Right forelimb (tissue), 1 donor: ENCODE data around the gene SH2D7.

Experiments
- DNase-seq: peaks from one replicate; pipeline ENCODE4 v3.0.0-alpha.2; 2018

Gene SH2D7

DNA sequence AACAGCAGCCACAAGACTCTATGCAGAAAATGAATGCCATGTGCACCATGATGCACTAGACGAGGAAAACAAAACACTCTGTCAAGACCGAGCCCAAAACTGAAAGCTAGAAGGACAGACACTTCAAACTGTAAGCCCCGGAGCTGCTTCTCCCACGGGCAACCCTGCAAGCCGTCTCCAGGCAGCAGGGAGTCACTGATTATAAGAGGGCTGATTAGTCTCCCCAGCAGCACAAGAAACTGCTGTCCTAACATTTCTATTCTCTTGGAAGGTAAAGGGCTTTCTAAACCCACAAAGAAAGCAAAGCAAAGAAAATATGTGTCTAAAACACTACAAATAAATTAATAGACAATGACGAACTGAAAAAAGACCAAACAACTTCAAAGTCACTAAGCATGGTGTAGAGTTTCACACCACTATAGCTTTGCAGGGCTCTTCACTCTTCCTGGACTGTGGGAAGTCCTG lies 30.4 kb upstream of the SH2D7 start:
- peak; percentile 40 for DNase-seq

DNA sequence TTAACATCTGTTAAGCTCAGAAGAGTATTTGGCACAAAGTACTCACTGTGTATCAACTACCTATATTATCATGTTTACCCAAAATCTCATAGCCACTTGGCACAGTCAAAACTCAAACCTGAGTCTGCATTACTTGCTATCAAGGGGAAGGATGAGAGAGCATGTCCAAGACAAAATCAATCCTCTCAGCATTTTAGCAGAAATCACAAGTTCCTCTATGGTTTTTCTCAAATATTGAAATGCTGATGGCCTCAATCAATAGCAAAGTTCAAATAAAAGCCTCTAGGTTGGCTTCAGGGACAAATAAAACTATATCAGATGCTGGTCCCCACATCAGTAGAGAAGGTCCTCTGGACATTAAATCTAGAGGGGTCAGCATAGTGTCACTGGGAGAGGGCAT lies 29.1 kb upstream of the SH2D7 start:
- no peak for DNase-seq

DNA sequence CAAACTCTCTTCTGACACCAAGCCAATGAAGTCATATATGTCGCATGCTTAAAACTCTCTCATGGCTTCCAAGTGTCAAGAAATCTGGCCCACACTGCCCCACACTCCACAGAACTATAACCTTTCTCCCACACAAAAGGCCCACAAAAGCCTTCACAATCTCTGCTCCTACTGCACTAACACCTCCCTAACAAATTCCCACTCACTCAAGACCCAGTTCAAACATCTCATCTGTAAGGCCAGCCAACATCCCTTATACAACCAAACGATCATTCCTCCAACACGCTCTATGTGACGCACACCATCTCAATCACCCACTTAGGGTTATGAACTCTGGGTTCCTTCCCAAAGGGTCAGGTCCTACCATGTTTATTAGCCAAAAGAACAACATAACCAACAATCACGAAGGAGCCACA lies 28.4 kb upstream of the SH2D7 start:
- peak; percentile 40 for DNase-seq

DNA sequence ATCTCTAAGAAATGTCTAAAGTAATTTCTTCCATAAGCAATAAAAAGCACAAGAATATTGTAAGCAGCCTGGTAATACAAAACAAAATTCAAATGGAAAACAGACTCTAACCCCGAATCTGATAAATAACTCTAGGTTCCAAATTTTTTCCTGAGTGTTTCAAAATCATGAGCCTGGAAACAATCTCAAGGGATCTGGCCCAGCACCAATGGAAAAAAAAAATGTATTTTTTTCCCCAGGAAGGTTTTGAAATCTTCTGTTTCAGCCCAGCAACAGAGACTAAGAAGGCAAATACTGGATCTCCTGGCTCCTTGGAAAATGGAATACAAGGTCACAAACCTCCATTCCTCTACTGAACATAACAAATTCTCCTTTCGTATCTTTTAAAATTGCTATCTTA lies 27.8 kb upstream of the SH2D7 start:
- peak; percentile 11 for DNase-seq

DNA sequence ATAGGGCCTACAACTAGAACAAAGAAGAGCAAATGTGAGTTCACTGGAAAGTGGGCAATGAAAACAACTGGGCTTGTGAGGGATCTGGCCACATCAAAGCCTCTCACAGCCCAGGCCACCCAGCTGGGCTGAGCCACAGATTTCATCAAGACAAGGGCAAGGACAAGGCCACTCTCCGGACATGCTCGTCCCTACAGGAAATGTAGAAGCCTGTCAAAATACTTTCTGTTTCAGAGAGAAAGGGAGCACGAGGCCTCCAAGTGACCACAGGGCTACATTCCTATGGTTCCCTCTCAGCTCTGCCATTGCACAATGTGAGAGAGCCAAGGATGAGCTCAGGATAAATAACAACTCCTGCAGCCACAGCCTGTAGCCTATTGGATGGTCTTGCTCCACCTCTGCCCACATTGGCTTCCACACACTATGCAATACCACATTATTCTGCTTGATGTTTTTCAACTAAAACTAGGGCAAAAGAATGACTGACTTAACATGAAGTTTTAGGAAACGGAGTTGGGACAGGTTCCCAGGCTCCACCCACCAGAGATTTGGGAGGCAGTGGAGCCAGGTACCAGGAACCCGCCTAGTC lies 27.0 kb upstream of the SH2D7 start:
- no peak for DNase-seq

DNA sequence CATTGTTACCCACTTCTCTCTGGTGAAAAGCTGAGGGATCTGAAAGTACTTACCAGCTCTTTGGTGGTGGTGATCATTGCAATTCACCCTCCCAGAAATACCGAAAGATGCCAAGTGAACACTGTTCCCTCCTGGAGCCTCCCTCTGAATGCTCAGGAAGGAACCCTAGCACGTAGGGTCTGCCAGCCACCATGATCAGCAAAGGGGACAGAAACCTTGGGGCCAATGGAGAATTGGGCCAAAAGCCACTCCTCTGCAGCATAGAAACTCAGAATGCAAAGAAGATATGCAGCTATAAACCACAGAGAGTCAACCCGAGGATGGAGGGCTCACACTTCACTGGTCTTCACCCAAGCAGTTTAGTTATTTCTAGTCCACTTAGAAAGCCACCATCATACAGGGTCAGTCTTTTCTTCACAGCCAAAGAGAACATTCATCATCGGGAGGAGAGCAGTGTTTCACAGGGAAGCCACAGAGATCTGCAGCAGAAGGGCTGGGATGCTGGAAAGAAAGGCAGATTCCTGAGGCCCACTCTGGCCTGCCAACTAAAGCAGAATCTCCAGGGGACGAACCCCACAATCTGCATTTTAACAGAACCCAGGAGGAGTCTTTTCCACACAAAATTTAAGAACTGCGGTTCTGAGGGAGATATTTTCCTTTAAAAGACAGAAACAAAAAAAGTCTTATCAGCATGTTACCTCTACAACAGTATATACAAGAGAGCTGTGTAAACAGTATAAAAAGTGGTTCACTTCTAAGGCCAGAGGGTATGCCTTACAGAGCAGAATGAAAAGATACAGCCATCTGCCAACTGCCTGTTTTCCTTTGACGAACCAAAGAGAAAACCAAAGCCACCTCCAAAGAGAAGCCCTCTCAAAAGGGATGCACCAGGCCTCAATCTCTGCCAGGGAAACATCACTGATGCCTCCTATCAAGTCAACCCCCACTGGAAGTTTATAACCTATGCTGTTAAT lies 26.1 kb upstream of the SH2D7 start:
- DNase-seq, result peak; percentile 17

DNA sequence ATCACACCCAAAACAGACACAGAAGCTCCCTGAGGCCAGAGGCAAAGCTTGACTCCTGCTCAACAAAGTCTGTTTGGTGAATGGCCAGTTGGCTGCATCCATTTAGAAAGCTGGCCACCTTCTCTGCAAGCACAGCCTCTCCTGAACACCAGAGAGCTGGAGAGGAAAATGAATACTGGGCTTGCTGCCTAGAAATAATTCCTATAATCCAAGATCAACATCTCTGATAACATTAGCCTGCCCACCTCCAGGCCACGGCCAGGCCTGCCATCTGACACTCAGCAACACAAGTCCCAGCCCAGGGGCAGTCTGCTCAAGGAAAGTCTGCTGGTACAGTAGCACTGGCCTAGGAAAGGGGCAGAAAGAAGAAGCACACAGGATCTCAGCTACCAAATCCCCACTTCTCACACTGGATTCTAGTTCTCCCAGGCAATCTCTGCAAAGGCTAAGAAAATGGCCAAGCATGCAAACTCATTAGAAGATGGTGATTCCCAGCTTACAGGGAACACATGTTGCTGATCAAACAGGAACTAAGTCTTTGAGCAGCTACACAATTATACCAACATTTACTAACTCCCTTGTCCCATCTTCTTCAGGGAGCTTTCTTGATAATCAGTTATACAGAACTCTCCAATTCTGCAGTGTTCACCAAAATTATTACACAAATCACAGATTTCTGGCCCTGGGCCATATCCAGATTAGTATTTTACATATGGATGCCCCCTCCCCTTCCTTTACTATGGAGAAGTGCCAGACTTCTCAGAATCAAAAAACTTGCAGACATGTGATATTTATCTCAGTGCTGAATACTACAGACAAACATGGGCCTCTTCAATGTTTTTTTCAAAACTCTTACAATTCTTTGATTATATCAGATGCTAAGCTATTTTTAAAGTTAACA lies 24.8 kb upstream of the SH2D7 start:
- no peak for DNase-seq

DNA sequence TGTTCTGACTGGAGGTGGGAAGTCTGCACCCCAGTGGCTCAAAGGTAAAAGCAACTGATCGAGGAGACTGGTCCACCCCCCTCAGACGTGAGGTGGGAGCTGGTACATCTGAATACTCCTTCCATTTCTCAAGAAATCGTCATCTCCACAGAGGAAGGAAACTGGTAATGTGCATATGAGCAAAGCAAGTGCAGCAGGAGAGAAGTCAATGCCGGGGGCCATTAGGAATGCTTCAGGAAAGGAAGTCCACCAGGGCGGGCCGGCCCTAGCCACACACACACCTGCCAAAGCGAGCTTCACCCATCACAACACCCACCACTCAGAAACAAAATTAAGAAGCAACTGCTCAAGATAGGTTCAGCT lies 23.3 kb upstream of the SH2D7 start:
- DNase-seq, result no peak

DNA sequence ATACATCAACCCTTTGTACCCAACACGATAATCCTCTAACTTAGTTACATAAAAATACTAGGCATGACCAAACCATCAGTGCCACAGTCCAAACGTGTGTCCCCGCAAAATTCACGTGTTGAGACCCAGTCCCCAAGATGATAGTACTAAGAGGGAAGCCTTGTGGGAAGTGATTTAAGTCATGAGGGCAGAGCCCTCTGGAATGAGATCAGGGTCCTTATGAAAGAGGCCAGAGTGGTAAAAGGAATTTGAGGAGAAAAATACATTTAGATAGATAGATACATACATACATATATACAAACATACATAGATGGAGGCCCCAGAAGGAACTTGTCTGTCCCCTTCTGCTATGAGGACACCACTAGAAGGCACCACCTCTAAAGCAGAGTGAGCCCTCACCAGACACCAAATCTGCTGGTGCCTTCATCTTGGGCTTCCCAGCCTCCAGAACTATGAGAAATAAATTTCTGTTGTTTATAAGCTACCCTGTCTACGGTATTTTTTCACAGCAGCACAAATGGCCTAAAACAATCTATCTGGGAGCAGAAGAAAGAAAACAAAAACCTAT lies 22.8 kb upstream of the SH2D7 start:
- peak; percentile 3 for DNase-seq

DNA sequence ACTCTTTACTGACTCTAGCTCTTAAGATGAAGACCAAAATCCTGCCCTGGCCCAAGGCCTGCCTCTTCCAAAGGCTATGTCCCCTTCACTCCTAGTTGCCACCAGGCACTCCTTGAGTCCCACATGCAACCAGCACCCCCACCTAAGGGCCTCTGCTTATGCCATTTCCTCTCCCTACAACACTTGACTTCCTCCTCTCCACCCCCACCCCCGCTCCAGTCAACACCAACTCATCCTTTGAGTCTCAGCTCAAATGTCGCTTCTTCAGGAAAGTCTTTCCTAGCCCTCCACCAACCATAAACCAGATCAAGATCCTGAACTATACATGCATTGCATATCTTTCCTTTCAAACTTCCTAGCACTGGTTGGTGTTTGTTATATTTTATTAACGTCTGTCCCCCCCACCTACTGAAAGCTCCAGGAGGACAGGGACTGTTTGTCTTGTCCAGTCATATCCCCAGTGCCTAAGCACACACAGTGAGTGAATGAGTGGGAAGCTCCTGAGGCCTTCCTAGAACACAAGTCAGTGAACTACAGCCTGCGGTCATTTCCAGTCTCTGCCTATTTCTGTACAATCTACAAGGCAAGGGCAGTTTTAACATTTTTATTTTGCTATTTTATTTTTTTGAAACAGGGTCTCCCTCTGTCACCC lies 22.2 kb upstream of the SH2D7 start:
- DNase-seq, result no peak

DNA sequence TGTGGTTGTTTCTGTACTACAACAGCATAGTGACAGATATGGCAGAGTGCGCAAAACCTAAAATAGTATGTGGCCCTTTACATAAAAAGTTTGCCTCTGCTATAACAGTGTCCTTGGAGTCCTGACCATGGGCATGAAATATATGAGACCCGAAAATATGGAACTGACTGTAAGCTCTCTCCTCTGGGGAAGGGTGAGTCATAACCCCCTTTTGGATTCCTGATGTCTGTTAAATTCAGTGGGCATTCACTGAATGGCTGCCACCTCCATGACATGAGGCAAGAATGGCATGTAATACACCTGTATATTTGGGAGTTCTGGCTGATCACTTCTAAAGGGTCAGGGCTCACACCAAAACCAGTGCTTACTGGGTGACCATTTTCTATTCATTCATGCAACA lies 21.0 kb upstream of the SH2D7 start:
- DNase-seq, result no peak

DNA sequence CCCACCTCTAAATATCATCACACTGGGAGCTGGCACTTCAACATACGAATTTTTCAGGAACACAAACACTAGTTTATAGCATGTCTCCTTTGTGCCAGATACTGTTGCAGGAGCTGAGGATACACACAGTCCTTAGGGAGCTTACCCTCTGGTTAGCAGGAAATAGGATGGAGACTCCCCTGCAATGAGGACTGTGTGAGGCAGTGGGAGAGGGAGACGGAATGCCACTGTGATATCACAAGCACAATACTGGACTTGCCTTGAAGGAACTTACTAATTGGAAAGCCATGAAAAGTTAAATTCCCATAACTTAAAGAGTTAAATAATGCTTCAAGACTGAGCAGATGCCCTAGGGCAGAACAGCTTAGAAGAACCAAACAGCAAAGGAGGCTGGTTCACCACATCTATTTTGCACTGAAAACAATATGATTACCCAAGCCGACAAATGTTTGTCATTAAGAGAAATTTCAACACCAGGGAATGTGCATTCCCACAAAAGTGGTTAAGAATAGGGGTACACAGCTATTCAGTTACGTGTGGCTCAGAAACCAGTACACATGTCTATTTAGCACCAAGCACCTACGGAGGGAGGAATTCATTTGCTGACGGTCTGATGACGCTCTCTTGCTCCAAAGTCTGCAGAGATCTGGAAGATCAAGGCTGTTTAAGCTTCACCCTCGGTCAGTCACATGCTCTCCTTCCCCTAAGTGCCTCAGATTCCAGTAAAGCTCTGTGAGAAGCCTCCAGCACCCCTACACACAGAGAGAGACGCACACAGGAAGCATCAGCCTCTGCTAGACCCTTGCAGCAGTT lies 20.1 kb upstream of the SH2D7 start:
- DNase-seq, result no peak

DNA sequence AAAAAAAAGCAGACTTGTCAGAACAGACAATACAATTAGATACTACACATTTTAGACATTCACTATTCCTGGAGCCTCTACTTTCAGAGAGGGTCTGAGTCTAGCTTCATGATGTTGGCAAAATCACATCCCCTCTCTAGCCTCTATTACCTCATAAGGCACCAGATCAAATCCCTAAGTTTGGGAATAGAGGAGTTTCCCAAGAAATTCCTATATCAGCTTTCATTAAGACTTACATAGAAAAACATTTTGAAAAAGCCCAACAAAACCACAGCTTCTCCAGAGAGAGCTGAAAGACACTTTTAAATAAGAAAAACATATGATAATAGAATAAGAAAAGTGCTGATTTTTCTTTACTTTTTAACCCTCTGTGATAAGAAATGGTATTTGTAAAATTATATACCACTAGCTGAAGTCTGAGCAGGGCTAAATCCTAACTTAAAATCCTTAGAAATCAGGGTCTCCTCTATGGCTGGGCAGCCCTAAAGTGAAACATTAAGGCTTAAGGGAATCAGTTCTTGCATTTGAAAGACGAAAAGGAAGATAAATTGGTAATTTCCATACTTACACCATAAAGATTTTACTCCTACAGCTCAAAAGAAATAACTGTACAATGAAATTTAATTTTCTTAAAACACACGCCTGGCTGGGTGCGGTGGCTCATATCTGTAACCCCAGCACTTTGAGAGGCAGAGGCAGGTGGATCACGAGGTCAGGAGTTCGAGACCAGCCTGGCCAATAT lies 19.1 kb upstream of the SH2D7 start:
- no peak for DNase-seq

DNA sequence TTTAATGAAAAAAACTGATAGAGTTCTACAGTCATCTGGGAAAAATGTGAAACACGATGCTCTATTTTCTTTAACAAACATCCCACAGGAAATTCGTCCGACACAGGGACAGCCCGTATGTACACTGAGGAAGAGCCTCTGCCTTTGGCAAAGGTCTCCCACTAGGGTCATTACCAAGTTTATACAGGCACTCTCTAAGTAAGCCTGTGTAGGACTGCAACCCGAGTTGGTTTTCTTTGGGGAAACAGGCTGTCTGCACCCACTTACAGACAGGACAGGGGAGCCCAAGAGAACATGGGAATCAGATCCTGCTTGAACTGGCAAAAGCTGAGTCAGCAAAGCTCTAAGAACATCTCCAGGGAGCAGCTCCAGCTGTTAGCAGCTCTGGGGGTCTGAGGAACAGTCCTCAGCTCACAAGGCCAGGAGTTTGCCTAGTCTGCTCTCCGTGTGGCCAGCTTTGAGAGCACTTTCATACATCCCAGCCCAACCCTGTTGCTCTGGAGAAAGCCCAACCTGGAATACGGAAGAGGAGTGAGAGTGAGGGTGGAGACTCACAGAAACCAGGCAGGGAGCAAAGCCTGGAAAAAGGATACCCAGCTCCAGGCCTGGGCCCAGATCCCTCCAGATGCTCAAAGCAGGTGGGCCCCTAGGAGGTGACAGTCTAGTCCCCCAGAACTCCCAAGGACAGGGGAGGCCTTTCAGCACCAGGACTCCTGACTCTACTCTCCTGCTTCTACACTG lies 16.7 kb upstream of the SH2D7 start:
- peak; percentile 73 for DNase-seq

DNA sequence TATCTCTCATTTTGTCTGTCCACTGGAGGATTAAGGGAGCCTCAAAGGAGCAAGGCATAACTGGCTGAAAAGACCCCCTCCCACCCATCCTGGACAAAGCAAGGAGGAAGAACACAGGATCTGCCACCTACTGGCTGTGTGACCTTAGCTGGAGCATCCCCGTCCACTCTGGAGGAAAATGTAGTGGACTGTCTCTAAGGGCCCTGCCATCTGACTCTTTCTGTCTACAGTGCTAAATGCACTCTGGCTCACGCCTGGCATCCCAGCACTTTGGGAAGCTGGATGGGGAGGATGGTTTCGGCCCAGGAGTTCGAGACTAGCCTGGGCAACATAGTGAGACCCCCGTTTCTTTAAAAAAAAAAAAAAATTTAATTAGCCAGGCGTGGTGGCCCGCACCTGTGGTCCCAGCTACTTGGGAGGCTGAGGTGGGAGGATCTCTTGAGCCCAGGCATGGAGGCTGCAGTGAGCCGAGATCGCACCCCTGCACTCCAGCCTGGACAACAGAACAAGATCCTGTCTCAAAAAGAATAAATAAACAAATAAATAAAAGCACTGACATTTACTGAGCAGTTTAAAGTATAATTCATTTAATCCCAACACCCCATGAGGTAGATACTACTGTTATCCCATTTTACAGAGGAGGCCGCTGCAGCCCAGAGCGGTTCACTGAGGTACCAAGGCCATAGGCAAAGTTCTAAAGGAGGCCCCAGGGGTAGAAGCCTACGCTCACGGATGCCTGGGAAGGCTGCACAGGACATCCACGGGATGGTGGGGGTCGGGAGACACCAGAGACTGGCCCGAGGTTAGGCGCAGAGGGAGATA lies 15.9 kb upstream of the SH2D7 start:
- no peak for DNase-seq

DNA sequence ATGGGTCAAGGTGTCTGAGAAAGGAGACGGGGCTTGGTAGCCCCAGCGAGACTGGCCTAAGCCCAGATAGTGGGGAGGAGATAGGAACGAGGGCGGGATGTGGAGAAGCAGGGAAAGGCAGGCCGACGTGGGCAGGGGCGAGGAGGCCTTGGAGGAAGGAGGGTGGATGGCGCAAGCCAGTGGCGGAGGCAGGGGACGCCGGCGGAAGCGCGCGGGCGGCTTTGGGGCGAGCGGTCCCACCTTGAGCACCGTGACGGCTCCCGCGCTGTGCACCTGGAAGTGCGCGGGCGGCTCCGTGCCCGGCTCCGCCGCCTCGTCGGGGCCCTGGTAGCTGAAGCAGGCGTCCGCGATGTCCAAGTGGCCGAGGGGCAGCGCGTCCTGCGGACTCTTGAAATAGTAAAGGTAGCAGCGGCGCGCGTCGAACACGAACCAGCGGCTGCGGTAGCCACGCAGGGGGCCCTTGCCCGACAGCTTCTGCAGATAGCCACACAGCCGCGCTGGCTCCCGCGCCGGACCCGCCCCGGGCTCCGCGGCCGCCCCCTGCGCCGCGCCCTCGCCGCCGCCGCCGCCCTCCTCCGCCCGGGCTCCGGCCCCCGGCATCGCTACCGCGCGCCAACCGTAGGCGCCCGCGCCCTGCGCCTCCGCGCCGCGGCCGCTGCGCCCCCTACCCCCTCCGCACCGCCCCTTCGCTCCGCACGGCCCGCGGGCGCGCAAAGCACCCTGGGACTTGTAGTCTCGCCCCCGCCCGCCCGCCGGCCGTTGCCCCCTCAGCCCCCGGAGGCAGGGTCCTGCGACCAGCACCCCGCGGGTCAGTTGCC lies 15.1 kb upstream of the SH2D7 start, which contains the start of gene TBC1D2B:
Gene TBC1D2B (minus strand): TSS at position 659 of the 818 bp plus-strand sequence. CDS start 59 bp downstream, at position 600.
- peak; percentile 83 for DNase-seq

DNA sequence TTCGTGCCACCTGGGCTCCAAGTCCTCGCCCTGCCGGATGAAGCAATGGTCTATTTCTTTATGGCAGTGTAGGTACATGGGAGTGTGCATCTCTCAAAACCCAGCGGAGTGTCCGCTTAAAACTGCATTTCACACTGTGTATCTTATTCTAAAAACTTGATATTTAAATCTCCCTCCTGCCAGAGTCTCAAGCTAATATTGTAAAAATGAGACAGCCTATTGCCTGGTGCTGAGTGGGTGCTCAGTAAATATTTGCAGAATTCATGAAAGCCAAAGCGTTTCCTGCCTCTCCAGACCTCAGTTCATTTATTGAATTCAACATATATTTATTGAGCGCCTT lies 14.5 kb upstream of the SH2D7 start:
- no peak for DNase-seq
